NCI-H146 treated with DMSO at 0.1 percent for 48 hours (cell line): ENCODE data around the gene ARHGEF26.

Experiments used
- DNase-seq: peaks from one replicate; lab custom pipeline; 2025; ENCODE audit not compliant: unreplicated experiment; lab: John Stamatoyannopoulos, UW

The ARHGEF26 gene

DNA sequence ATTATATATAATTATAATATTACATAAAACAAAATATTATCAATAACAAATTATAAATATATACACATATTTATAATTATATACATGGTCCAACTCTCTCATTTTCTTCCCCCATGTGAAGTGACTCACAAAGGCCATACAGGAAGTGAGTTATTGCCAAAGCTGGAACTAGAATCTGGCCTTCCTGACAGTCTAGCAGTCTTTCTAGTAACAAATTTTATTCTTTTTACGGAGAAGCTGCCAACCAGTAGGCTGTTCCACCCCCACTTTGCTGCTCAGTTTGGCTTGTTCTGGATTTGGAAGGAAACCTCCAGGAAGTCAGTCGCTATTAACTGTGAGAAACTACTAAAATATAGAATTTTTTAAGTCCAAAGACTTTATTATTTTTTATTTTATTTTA lies 123.5 kb downstream of the ARHGEF26 start:
- DNase-seq: no peak

DNA sequence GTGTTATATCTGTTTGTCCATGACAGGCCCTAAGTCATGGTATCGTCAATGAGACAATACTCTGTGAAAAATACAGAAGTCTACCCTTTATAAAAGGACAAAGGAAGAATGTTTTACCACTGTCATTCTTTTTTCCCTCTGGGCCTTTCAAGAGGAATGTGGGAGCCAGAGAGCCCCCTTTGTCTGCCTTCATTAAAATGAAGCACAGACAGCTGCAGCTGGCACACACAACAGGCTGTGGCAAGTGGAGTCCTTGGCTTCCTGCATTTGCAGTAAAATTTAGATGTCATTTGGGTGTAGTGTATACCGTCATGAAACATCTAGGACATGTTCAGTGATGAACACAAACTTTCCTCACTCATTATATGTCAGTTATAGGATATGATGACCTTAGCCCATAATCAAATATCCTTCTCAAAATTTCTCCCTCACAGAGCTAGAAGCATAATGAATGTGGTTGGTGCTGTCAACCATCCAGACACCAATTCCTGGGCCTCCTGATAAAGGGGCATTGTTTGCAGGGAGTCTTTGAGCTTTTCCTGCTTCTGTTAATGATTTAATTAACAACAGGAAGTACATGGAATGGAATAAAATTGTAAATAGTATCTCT lies 126.7 kb downstream of the ARHGEF26 start:
- no peak for DNase-seq

DNA sequence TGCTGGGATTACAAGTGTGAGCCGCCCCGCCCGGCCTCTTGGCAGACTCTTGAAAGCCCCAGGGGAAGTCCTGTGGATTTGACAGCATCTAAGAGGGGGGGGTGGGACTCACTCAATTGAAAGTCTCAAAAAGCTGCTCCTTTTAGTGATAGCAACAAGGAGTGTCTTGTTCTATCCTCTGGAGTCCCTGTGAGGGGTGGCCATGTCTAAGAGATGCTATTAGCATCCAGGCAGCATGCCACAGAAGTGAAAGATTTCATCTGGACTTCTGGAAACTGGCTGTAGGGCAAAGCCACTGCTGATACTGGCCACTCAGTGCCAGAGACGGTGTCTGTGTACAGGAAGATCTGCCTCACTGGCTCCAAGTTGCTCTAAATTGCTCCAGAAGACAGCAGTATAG lies 129.1 kb downstream of the ARHGEF26 start:
- DNase-seq: no peak

DNA sequence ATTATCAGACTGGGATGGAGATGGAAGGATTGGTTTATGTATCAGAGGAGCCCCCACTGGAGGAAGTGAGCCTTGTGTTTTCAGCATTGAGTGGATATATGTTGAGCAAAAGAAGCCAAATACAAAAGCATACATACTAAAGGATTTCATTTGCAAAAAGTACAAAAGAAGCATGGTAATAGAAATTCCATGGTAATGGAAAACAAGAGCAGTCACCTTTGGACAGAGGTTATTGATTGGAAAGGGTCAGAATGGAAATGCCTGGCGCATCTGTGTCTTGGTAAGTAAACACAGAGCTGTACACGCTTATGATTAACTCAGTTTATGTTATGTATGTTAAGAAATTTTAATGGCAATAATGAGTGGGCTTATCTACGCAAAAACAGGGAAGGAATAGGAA lies 130.4 kb downstream of the ARHGEF26 start:
- no peak for DNase-seq

DNA sequence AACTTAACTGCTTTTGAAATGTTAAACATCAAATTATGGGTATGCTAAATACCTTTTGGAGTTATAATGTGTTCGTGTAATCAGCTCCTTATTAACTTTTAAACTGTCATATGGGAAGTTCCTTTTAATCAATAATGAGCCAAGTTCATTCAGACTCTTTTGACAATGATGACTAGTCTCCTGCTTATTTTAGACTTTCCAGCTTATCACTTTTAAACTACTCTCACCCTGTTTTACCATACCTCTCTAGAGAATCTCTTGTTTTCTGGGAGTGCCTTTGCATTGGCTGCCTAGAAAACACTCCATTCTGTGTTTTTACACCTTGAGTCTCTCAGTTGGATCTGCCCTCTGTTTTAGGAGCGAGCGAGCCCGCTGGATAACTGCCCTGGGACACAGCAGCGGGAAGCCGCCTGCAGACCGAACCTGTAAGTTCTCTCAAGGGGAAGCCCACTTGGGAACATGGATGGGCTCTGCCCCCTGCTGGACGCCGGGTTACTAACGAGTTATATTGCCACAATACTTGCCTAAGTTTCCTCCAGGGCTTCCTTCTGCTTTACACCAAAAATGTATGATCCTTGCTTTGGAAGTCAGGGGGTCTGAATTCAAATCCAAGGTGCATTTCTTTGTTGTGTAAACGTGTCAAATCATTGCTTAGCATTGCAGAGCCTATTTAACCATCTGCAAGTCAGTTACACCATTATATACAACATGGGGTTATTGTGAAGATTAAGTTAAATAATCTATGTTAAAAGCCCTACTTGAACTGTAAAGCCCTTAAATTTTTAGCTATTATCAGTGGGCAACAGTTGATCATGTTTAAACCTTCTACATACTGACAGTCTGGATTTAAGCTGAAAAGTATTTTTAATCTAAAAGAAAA lies 131.8 kb downstream of the ARHGEF26 start:
- DNase-seq: peak; percentile 64

DNA sequence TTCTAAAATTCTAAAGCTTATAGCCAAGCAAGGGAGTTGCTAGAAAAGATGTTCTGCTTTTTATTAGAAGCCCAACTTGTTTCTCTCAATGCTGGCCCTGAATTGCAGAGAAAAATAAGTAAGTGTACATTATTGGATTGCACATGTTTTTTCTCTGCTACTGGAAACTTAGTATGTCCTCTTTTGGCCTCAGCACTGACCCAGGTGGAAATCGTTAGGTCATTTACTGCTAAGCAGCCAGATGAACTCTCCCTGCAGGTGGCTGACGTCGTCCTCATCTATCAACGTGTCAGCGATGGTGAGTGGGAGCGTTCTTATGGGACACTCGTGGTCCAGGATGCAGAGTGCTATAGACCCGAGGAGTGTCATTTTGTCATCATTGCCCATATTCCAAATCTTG lies 133.3 kb downstream of the ARHGEF26 start:
- DNase-seq: no peak

DNA sequence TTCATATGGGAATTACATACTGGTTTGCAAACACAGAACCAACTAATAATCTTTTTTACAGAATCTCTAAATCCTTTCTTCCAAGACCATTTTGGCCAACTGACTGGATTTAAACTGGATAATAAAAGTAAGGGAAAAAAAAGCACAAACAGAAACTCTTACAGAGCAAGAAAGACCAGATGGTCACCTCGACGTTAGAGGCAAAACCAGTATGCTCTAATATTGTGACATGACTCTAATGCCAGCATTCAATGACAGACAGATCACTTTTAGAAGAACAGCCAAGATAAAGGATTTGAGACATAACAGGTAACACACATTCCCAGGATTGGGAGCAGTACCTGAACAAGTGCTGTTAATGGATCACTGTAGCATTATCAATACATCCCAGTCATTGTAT lies 152.2 kb downstream of the ARHGEF26 start:
- no peak for DNase-seq

DNA sequence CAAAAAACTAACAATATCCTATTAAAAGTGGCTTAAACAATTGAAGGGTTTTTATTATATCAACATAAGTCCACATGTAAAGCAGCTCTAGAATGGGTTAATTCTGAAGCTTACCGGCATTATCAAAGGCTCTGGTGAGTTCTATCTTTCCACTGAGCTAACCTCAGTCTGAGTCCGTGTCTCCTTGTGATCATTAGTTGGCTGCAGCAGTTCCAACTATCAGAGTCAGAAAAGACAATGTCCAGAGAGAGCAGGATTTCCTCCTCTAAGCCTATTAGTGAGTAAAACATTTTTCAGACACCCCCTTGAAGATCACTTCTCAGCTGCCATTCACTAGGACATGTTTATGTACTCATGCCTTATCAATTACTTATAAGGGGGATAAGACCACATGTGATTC lies 153.2 kb downstream of the ARHGEF26 start:
- DNase-seq: no peak

DNA sequence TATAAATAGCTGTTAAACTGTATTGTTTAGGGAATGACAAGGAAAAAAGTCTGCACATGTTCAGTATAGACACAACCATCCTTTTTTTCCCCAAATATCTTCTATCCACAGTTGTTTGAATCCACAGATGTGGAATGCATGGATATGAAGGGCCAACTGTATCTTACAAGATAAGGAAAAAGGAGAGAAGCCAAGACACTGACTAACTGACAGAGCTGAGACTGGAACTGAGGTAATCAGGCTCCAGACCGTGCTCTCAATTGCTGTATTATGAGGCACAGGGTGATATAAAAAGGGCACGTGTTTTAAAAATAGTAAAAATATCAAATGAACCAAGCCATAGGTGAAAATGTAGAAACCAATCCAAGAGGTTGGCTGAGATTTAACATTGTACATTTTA lies 154.1 kb downstream of the ARHGEF26 start:
- DNase-seq: no peak

DNA sequence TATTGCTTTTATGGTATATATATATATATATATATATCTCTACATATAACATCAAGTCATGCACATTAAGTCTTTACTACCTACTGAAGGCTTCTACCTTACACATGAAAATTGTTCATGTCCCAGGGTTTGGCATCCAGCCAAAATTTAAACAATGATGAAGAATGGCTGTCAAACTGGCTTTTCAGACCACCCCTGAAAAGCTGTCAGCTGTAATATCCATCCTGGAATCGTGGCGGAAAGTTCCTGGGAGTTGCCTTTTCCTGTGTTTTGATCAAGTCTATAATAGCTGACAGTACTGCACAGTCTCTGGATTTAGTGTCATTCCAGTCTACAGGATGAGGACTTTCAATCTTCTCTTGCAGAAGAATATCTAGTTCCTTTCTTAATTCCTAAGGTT lies 154.8 kb downstream of the ARHGEF26 start:
- DNase-seq: no peak

DNA sequence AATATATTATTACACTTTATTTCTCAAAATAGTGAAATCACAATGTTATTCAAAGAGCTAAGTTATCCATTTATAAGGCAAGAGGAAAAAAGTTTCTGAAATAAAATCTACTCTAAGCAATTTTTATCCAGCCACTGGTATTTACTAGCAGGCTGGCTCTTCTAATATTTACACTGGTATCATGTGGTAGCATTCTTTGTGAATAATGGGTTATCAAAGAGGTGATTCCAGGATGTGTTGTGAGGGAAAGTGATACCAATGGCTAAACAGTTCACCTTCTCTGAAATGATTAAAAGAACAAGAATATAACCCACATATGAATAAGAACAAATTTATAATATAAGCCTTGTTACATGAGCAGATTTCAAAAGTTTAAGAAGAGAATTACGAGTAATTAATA lies 159.0 kb downstream of the ARHGEF26 start:
- no peak for DNase-seq

DNA sequence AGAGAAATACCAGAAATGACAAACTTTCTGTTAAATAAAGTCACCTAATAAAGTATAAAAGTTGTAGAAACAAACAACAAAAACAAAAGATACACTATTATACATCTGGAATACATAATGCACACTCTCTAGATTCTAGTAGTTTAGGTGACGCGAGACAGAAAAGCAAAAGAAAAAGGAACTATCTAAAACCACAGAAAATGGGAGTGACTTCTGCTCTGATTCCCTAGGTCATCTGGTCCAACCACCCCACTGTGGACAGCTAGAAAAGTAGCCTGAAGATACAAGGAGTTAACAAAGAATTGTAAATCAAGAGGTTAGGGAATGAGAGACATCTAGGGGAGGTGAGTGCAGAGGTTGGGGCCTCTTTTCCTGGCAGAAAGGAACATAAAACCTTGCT lies 164.0 kb downstream of the ARHGEF26 start:
- DNase-seq: no peak

DNA sequence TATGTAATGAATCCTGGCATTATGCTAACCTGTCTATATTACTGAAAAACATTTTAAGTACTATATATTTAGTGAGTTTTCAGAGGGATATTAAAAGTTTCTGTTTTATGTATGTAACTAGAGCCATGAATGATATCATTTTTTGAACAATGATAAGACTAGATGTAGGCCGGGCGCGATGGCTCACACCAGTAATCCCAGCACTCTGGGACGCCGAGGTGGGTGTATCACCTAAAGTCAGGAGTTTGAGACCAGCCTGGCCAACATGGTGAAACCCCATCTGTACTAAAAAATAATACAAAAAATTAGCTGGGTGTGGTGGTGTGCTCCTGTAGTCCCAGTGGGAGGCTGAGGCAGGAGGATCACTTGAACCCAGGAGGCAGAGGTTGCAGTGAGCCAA lies 169.0 kb downstream of the ARHGEF26 start:
- DNase-seq: no peak

DNA sequence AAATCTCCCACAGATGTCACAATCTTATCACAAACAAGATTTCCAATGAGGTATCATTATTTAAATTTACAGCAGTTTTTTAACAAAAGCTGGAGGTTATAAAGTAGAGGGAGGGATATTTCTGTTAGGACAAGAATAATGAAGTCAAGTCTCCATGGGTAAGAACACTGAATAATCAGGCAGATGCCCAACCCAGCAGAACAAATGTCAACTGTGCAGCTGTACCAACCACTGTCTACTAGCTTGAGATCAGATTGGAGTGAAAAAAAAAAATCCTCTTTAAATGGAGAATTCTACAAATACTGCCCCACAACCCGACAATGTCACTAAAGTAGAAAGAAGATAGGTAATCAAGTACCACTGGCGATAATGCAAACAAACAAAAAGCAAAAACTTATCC lies 172.8 kb downstream of the ARHGEF26 start:
- no peak for DNase-seq

DNA sequence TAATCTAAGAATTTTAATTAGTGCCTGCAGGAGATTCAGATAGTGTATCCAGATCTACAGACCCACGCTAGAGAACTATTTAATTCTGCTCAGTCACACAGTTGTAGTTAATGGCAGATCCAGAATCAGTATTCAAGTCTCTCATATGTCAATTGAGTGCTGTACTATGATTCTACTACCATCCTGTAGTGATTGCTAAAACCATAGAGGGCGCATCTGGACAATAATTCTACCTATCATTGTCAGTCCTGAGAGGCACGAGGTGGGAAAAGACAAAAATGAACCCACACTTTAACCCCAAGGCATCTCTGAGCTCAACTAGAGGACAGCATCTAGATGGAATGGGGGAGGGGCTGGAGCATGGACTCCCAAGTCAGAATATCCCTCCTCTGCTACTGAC lies 180.4 kb downstream of the ARHGEF26 start:
- DNase-seq: no peak

DNA sequence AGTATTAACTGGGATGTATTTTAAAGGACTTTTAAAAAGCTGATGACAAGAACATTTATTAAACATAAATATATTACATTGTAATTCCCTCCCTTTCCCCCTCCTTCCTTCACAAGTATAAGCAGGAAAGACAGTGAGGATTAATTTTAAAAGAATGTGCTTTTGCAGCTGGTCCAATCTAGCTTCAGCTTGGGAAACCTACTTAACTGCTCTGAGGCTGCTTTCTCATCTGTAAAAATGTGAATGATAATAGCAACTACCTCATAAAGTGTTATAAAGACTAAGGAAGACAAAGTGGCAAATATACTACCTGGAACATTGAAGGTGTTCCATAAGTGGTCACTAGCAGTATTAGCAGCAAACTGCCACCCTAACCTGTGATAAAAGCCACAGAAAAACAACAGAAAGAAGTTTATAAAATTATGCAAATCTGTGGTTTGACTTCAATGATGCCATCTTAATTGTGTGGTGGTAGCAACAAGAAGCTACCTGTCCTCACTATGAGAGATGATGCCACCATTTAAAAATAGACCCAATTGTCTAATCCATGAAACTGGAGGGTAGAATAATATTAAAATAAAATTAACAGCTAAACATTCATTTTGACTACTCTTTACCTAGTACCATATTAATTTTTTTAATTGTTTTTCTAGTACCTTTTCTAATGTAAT lies 183.1 kb downstream of the ARHGEF26 start:
- DNase-seq: no peak

DNA sequence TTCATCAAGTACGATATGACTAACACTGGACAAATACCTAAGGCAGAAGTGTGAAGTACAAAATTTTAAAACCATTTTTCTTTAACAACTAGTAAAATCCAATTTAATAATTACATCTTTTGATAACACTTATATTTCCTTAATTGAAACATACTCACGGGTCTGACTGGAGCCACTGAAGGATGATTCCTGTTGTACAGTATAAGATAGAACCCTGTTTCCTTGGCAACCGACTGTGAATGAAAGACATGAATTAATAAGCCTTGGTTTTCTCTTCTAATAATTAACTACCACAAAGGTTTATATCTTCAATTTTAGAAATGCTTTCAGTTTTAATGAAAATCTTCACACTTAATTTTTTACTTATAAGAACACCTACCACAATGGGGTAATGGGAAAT lies 183.7 kb downstream of the ARHGEF26 start:
- no peak for DNase-seq

DNA sequence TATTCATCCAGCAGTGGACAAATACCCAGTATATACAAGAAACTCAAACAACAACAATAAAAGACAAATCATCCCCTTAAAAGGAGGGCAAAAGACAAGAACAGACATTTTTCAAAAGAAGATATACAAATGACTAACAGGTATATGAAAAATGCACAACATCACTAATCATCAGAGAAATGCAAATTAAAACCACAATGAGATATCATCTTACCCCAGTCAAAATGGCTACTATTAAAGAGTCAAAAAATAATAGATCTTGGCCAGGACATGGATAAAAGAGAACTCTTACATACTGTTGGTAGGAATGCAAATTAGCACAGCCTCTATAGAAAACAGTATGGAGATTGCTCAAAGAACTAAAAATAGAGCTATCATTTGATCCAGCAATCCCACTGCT lies 186.2 kb downstream of the ARHGEF26 start:
- no peak for DNase-seq
